Upper lobe of left lung (tissue), 4 donors: ENCODE results near the gene PSMC4.

Experiments used
- CTCF ChIP-seq, 6 experiments: fragments of 450-650 bp in 4 of 6; fragments of 200-600 bp in 2 of 6; sonication (generic) in 2 of 6; IDR thresholded peaks; one replicate each; pipeline ENCODE4 v1.5.1; 2016 to 2019; ENCODE audit warnings: antibody characterized with exemption in 6 of 6
- EP300 ChIP-seq, 4 donors: sonication (generic); formaldehyde crosslinking; IDR thresholded peaks; one replicate each; pipeline ENCODE4 v1.5.1; 2017; ENCODE audit warnings: antibody characterized with exemption in 4 of 4, control low read depth in 2 of 4
- POLR2A ChIP-seq, 4 donors: fragments of 450-650 bp; IDR thresholded peaks; one replicate each; pipeline ENCODE4 v1.5.1; 2016 to 2017; ENCODE audit warnings: antibody characterized with exemption in 4 of 4, mild to moderate bottlenecking in 2 of 4
- POLR2AphosphoS5 ChIP-seq, 2 donors: sonication (generic); formaldehyde crosslinking; IDR thresholded peaks; one replicate each; pipeline ENCODE4 v1.5.1; 2017; ENCODE audit warnings: antibody characterized with exemption in 2 of 2

DNA sequence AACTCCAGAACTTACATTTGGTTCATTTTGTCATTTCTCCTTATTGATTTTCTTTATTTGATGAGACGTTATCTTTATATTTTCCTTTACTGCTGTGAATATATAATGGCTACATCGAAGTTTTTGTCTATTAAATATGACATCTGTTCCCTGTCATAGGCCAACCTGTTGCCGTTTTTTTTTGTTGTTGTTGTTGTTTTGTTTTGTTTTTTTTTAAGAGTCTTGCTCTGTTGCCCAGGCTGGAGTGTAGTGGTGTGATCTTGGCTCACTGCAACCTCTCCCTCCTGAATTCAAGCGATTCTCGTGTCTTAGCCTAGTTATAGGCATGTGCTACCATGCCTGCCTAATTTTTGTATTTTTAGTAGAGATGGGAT is 55.6 kb downstream of the PSMC4 start:
- TF ChIP-seq POLR2AphosphoS5 (IDR thresholded peaks at IDR 0.05) (no peak), CTCF (IDR thresholded peaks at IDR 0.05) (no peak), POLR2A (IDR thresholded peaks at IDR 0.05) (no peak), EP300 (IDR thresholded peaks at IDR 0.05) (no peak)
